Transverse colon (tissue), 4 donors: ENCODE data around the gene NCOA3. TPM values are rescaled to one million over a fixed set of nuclear protein-coding genes. Genes with fewer than 3 reads are reported as not detected.

Experiments
- DNase-seq: peaks from one replicate; pipeline ENCODE4 v3.0.0-alpha.2; 2019
- H3K27ac ChIP-seq, 4 donors: fragments of 200-600 bp; sonication (generic); 2 replicates each; pipeline ENCODE4 v1.5.1; 2016 to 2018; ENCODE audit warnings: inconsistent platforms in 4 of 4
- H3K27me3 ChIP-seq: fragments of 200-600 bp; sonication (generic); 2 replicates; pipeline ENCODE4 v1.5.1; 2017; ENCODE audit warnings: inconsistent platforms
- H3K36me3 ChIP-seq, 4 donors: fragments of 200-600 bp; sonication (generic); 2 replicates each; pipeline ENCODE4 v1.5.1; 2017 to 2019; ENCODE audit warnings: inconsistent platforms in 4 of 4
- H3K4me1 ChIP-seq, 4 donors: fragments of 200-600 bp; sonication (generic); 2 replicates each; pipeline ENCODE4 v1.5.1; 2017 to 2020; ENCODE audit warnings: inconsistent platforms in 4 of 4
- H3K4me3 ChIP-seq, 4 donors: fragments of 200-600 bp; sonication (generic); 1 replicate in 1 of 4; 2 replicates in 3 of 4; pipeline versions ENCODE4 v1.5.1 to v1.6.1; 2017 to 2019; ENCODE audit warnings: inconsistent platforms in 4 of 4
- H3K9me3 ChIP-seq, 2 donors: fragments of 200-600 bp; sonication (generic); 2 replicates each; pipeline ENCODE4 v1.5.1; 2017 to 2019; ENCODE audit warnings: inconsistent platforms in 2 of 2
- EP300 ChIP-seq: sonication (generic); formaldehyde crosslinking; IDR thresholded peaks from one replicate; pipeline ENCODE4 v1.6.1; 2017; ENCODE audit warnings: antibody characterized with exemption, low read depth
- POLR2A ChIP-seq: fragments of 450-650 bp; IDR thresholded peaks from one replicate; pipeline ENCODE4 v1.6.1; 2016; ENCODE audit warnings: antibody characterized with exemption, mild to moderate bottlenecking, moderate library complexity
- POLR2AphosphoS5 ChIP-seq, 3 donors: sonication (generic); formaldehyde crosslinking; IDR thresholded peaks; one replicate each; pipeline ENCODE4 v1.6.1; 2016; ENCODE audit warnings: antibody characterized with exemption in 3 of 3
- WGBS, 2 donors: methylation state at CpG; one replicate each; pipeline ENCODE4 v1.1.5; 2018; ENCODE audit warnings: low coverage in 1 of 2; 5-methylcytosine and 5-hydroxymethylcytosine counted together
- in situ Hi-C, 4 donors: fragments of 200-750 bp; cut with MboI; loops; one replicate each; pipeline versions ENCODE4 v1.15.0 to v1.15.1; 2017; ENCODE audit warnings: low sequenced_read_pairs in 3 of 4, low pct_ligation_motif_present in 1 of 4, low pct_unique_long_range_greater_than_20kb in 1 of 4
- intact Hi-C: fragments of 100-400 bp; cut with DNase I; formaldehyde crosslinking; loops from one replicate; pipeline ENCODE4 v1.15.1; 2023; ENCODE audit warnings: low total_unique reads
- total RNA-seq, 4 donors: library from RNA; depleted of rRNA; stranded (reverse); fragments of >200 nt; gene quantifications; one replicate each; pipeline ENCODE4 v1.1.0, GENCODE V29; 2016
- TF ChIP-seq, protein P1 (sequence below), 5 experiments: fragments of 200-600 bp in 3 of 5; fragments of 450-650 bp in 2 of 5; sonication (generic) in 3 of 5; IDR thresholded peaks; 1 replicate in 2 of 5; 2 replicates in 3 of 5; pipeline ENCODE4 v1.5.1; 2016 to 2017; ENCODE audit warnings: antibody characterized with exemption in 5 of 5, inconsistent platforms in 3 of 5, mild to moderate bottlenecking in 2 of 5, moderate library complexity in 1 of 5

The NCOA3 gene
- total RNA-seq, 4 donors from 2014 or later: 9.2 to 39.1 (median 22.3) TPM

DNA sequence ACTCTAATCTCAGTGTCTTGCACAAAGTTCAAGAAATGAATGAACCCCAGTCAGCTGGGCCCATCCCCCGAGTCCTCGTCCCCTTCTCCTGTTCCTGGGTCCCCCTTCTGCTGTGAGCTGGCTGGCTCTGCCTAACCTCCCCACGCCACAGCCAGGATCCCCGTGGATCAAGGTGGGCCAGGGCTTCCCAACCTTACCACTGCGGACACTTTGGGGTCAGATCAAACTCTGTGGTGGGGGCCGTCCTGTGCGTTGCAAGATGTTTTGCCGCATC, 167.4 kb downstream of the NCOA3 start:
- DNase-seq: no peak
- in situ Hi-C loops: loop anchor here in 3 of 4 donors (5.0 to 10.0 kb wide), 3 partner anchors 946 to 956 kb away; no protein-coding TSS in a partner anchor
- H3K36me3 ChIP-seq: no peaks in the 10 kb centered on the region
- no peaks in the 10 kb centered on the region for H3K27me3 ChIP-seq
- no peak overlapping the region for H3K4me3 ChIP-seq
- 94% methylated on average over 8 of the region's 8 CpGs; no CpG with 5 or more reads in 1 of the 2 donors for WGBS, 2 donors
- no peak for TF ChIP-seq POLR2A
- TF ChIP-seq POLR2AphosphoS5 (IDR thresholded peaks at IDR 0.05): no peak
- TF ChIP-seq EP300: no peak
- TF ChIP-seq, protein P1, sequence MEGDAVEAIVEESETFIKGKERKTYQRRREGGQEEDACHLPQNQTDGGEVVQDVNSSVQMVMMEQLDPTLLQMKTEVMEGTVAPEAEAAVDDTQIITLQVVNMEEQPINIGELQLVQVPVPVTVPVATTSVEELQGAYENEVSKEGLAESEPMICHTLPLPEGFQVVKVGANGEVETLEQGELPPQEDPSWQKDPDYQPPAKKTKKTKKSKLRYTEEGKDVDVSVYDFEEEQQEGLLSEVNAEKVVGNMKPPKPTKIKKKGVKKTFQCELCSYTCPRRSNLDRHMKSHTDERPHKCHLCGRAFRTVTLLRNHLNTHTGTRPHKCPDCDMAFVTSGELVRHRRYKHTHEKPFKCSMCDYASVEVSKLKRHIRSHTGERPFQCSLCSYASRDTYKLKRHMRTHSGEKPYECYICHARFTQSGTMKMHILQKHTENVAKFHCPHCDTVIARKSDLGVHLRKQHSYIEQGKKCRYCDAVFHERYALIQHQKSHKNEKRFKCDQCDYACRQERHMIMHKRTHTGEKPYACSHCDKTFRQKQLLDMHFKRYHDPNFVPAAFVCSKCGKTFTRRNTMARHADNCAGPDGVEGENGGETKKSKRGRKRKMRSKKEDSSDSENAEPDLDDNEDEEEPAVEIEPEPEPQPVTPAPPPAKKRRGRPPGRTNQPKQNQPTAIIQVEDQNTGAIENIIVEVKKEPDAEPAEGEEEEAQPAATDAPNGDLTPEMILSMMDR (IDR thresholded peaks at IDR 0.05): no peak
- H3K9me3 ChIP-seq: no peaks in the 10 kb centered on the region
- H3K27ac ChIP-seq: no peak overlapping the region
- intact Hi-C loops: no loop called here
- peaks cover 0 to 4% (median 2%) of the 10 kb centered on the region in 4 donors for H3K4me1 ChIP-seq

DNA sequence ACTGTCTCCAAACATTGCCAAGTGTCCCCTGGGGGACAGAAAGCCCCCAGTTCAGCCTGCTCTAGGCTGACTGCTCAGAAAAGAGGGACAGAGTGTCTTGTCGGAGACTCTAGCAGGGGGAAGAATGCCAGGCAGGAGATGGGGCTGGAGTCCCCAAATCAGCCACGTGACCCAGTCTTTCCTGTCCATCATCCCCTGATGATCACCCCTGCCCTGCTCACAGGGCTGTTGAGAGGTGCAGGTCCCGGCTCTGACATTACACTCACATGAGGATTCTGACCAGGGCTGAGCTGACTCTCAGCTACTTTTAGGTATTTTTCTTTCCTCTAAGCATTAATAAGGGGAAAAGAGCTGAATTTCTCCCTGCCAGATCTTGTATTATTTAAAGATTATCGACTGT, 167.8 kb downstream of the NCOA3 start:
- Histone ChIP-seq H3K9me3 (no peaks in the 10 kb centered on the region), H3K4me3 (no peak overlapping the region), H3K27ac (no peak overlapping the region), H3K36me3 (no peaks in the 10 kb centered on the region), H3K27me3 (no peaks in the 10 kb centered on the region), H3K4me1 (no peaks in the 10 kb centered on the region)
- DNase-seq: no peak
- no peak for TF ChIP-seq EP300
- intact Hi-C loops: no loop called here
- WGBS, 2 donors: 76% methylated on average over 4 of the region's 4 CpGs; no CpG with 5 or more reads in 1 of the 2 donors
- in situ Hi-C loops: loop anchor here in 3 of 4 donors (5.0 to 10.0 kb wide), 3 partner anchors 945 to 955 kb away; no protein-coding TSS in a partner anchor

DNA sequence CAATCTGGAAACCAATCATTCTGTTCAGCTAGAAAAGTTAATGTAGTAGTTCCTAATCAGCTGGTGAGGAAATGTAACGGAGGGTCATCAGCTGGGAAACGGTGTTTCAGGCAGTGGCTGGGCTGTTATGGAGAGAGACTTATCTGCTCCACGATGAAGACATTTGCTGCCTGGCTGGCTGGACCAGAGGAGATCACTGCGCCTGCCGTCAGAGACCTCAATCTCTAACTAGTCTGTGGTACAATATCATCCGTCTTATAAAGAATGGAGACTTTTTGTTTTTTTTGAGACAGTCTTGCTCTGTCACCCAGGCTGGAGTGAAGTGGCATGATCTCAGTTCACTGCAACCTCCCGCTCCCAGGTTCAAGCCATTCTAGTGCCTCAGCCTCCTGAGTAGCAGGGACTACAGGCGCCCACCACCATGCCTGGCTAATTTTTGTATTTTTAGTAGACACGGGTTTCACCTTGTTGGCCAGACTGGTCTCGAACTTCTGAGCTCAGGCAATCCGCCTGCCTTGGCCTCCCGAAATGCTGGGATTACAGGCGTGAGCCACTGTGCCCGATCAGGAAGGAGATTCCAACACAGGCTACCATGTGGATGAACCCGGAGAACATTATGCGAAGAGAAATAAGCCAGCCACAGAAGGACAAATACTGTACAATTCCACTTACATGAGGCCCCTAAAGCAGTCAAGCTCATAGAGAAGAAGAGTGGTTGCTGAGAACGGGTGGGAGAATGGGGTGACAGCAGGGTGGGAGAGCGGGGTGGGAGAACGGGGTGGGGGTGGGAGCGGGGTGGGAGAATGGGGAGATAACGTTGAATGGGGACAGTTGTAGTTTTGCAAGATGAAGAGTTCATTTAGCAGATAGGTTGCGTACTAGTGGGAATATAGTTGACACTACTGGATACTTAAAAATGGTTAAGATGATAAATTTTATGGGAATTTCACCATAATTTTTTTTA, 168.5 kb downstream of the NCOA3 start:
- Histone ChIP-seq H3K4me1 (no peaks in the 10 kb centered on the region), H3K36me3 (no peaks in the 10 kb centered on the region), H3K4me3 (no peak overlapping the region), H3K27ac (no peak overlapping the region), H3K27me3 (no peaks in the 10 kb centered on the region), H3K9me3 (no peaks in the 10 kb centered on the region)
- 90 to 97% methylated on average over 6 to 22 of the region's 22 CpGs for WGBS, 2 donors
- intact Hi-C loops: loop anchor here (10.0 kb wide), 1 partner anchor 115 kb away; the partner anchor contains the start of gene SULF2
- TF ChIP-seq, protein P1 (IDR thresholded peaks at IDR 0.05): no peak
- TF ChIP-seq POLR2AphosphoS5 (IDR thresholded peaks at IDR 0.05): no peak
- no peak for TF ChIP-seq EP300
- TF ChIP-seq POLR2A: no peak
- in situ Hi-C loops: loop anchor here in 3 of 4 donors (5.0 to 10.0 kb wide), 3 partner anchors 945 to 955 kb away; no protein-coding TSS in a partner anchor
- no peak for DNase-seq

DNA sequence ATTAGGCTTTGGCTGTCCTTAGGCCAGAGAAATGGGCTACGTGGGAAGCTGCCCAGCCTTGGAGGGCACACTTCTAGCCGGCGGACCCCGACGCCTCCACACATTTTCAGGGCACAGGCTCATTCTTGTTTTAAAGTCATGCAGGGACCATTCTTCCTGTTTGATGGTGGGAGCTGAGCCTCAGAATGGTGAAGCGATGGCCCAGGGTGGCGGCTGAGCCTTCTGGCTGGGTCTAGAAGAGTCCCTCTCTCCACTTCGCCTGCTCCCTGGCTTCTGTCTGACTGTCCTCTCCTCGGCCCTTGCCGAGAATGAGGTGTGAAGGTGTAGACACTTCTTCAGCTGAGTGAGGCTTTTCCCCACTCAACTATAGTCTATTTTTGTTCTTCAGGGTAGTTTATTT, 169.2 kb downstream of the NCOA3 start:
- Histone ChIP-seq H3K27me3 (no peaks in the 10 kb centered on the region), H3K36me3 (no peaks in the 10 kb centered on the region), H3K4me3 (no peak overlapping the region), H3K4me1 (no peaks in the 10 kb centered on the region), H3K27ac (no peak overlapping the region), H3K9me3 (no peaks in the 10 kb centered on the region)
- in situ Hi-C loops (no loop called here), intact Hi-C loops (loop anchor here (10.0 kb wide), 1 partner anchor 114 kb away; the partner anchor contains the start of gene SULF2)
- no peak for DNase-seq
- TF ChIP-seq POLR2A (no peak), POLR2AphosphoS5 (IDR thresholded peaks at IDR 0.05) (no peak), EP300 (no peak)
- TF ChIP-seq, protein P1 (IDR thresholded peaks at IDR 0.05): no peak
- WGBS, 2 donors: 92 to 96% methylated on average over 8 to 10 of the region's 10 CpGs
